OCI-LY1 (cell line): Measurements from ENCODE around the gene TERB2.

Experiments used
- CTCF ChIP-seq: fragments of 200-600 bp; sonication (generic), shearing (Covaris generic); IDR thresholded peaks from 2 replicates; pipeline ENCODE4 v1.5.1; 2017; ENCODE audit warnings: mild to moderate bottlenecking, antibody characterized with exemption, low read length, moderate library complexity, mixed read lengths
- EZH2 ChIP-seq: fragments of 200-600 bp; sonication (generic), shearing (Covaris generic); IDR thresholded peaks from 2 replicates; pipeline ENCODE4 v1.8.0; 2017; ENCODE audit warnings: borderline replicate concordance, mixed run types, mild to moderate bottlenecking, antibody characterized with exemption, low read length, moderate library complexity, mixed read lengths

- TF ChIP-seq CTCF (no peak), EZH2 (no peak)
Measured at GRCh38 chr15:45023659-45024225, 67.3 kb downstream of the TERB2 start.
